ENCODE data around the gene NFATC2IP. TPM values are rescaled to one million over a fixed set of nuclear protein-coding genes. Genes with fewer than 3 reads are reported as not detected.
"Not testable (repeated sequence)": the region's sequence is repeated elsewhere in the genome, so short reads cannot be mapped to it uniquely, and the experiment has no call there.

Gene NFATC2IP
- total RNA-seq, 1 donor from 2014 or later = 85.7 TPM

GRCh38 chr16:28998837-28999236 lies 48.1 kb downstream of the NFATC2IP start:
- DNase-seq = no peak
- no peak overlapping the region for H3K4me3 Mint-ChIP-seq
- ChIA-PET CTCF (no interaction called here), POLR2A (no interaction called here)
- TF ChIP-seq CTCF (IDR thresholded peaks at IDR 0.05) = no peak
- intact Hi-C loops (cut with micrococcal nuclease) = no loop called here
- peaks cover 9% of the 10 kb centered on the region for H3K4me1 Mint-ChIP-seq
- no peaks in the 10 kb centered on the region for H3K36me3 Mint-ChIP-seq (ENCODE audit: low read depth)
- H3K27ac Mint-ChIP-seq = no peak overlapping the region
- ATAC-seq (ENCODE audit: low read depth) = no peak
- H3K27me3 Mint-ChIP-seq = no peaks in the 10 kb centered on the region
- H3K9me3 Mint-ChIP-seq = no peaks in the 10 kb centered on the region

GRCh38 chr16:28999577-28999976 lies 48.8 kb downstream of the NFATC2IP start:
- Mint-ChIP-seq H3K4me1 (peaks cover 9% of the 10 kb centered on the region), H3K9me3 (no peaks in the 10 kb centered on the region), H3K27ac (no peak overlapping the region), H3K4me3 (no peak overlapping the region), H3K27me3 (no peaks in the 10 kb centered on the region), H3K36me3 (ENCODE audit: low read depth) (no peaks in the 10 kb centered on the region)
- ChIA-PET POLR2A (no interaction called here), CTCF (no interaction called here)
- intact Hi-C loops (cut with micrococcal nuclease) = no loop called here
- TF ChIP-seq CTCF (IDR thresholded peaks at IDR 0.05) = no peak
- DNase-seq (no peak), ATAC-seq (ENCODE audit: low read depth) (no peak)

GRCh38 chr16:29000019-29000418 lies 49.3 kb downstream of the NFATC2IP start:
- ChIA-PET POLR2A (no interaction called here), CTCF (no interaction called here)
- DNase-seq (no peak), ATAC-seq (ENCODE audit: low read depth) (no peak)
- intact Hi-C loops (cut with micrococcal nuclease) = no loop called here
- Mint-ChIP-seq H3K4me1 (peaks cover 9% of the 10 kb centered on the region), H3K4me3 (no peak overlapping the region), H3K27ac (no peak overlapping the region), H3K9me3 (no peaks in the 10 kb centered on the region), H3K27me3 (no peaks in the 10 kb centered on the region), H3K36me3 (ENCODE audit: low read depth) (no peaks in the 10 kb centered on the region)
- TF ChIP-seq CTCF (IDR thresholded peaks at IDR 0.05) = no peak

- ATAC-seq (ENCODE audit: low read depth); H3K9me3 Mint-ChIP-seq; H3K4me3 Mint-ChIP-seq; CTCF ChIA-PET; DNase-seq; intact Hi-C loops (cut with micrococcal nuclease); H3K4me1 Mint-ChIP-seq; POLR2A ChIA-PET; H3K27ac Mint-ChIP-seq; H3K36me3 Mint-ChIP-seq (ENCODE audit: low read depth): not testable (repeated sequence)
- peaks cover 12% of the 10 kb centered on the region for H3K27me3 Mint-ChIP-seq
Measured at GRCh38 chr16:29004496-29005139, 53.9 kb downstream of the NFATC2IP start.

GRCh38 chr16:29007730-29008593 lies 57.2 kb downstream of the NFATC2IP start:
- H3K27ac Mint-ChIP-seq = no peak overlapping the region
- no peak overlapping the region for H3K4me3 Mint-ChIP-seq
- ATAC-seq (ENCODE audit: low read depth) (no peak), DNase-seq (no peak)
- no peaks in the 10 kb centered on the region for H3K9me3 Mint-ChIP-seq
- CTCF ChIA-PET = no interaction called here
- intact Hi-C loops (cut with micrococcal nuclease) = no loop called here
- peaks cover 2% of the 10 kb centered on the region for H3K4me1 Mint-ChIP-seq
- TF ChIP-seq CTCF (IDR thresholded peaks at IDR 0.05) = no peak
- no peaks in the 10 kb centered on the region for H3K36me3 Mint-ChIP-seq (ENCODE audit: low read depth)
- POLR2A ChIA-PET = no interaction called here
- H3K27me3 Mint-ChIP-seq = peaks cover 12% of the 10 kb centered on the region

All from activated B cell treated with CpG ODN at 0.5 μM for 24 hours (primary cell).